HEK293 (cell line): Measurements from ENCODE around the gene KCNJ11.
A peak's percentile ranks its signal among the peaks of the same experiment; 100 is the strongest.

Experiments
- ZBTB8A ChIP-seq: fragments of 450-650 bp; formaldehyde crosslinking; IDR thresholded peaks from 2 replicates; pipeline ENCODE4 v1.5.1; 2016; ENCODE audit warnings: missing biosample characterization, missing genetic modification characterization
- ZNF664 ChIP-seq: fragments of 450-650 bp; formaldehyde crosslinking; IDR thresholded peaks from 2 replicates; pipeline ENCODE4 v1.5.1; 2016; ENCODE audit warnings: missing biosample characterization, missing genetic modification characterization
- TF ChIP-seq, protein P1 (sequence below): fragments of 450-650 bp; formaldehyde crosslinking; IDR thresholded peaks from 2 replicates; pipeline ENCODE4 v1.5.1; 2016; ENCODE audit warnings: missing biosample characterization, missing genetic modification characterization

DNA sequence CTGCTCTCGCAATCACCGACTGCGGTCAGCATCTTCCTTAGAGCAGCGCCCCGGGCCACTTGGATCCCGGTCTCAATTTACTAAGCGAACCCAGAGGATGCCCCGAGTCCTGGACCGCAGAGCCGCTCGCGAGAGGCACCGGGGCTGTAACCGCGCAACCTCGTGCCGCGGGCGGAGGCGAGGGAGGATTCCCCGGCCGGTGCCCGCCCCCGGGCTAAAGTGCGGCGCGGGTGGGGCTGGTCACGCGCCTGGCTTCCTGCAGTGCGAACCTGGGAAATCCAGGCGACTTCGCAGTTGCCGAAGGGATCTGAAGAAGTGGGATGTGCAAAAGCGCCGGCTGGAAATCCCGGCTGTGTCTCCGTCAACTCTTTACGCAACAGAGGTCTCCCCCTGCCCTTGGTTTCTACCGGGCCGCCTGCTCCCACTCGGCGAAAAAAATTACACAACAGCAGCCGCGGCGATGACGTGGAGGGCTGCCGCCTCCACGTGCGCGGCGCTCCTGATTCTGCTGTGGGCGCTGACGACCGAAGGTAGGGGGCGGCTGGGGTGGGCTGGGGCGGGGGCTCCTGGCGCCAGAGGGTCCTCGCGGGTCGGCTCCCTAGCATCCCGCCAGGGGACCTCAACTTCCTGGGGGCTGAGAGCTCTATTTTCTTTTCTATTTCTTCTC lies 36.8 kb downstream of the KCNJ11 start, which contains the start of gene NCR3LG1:
- TF ChIP-seq, protein P1, sequence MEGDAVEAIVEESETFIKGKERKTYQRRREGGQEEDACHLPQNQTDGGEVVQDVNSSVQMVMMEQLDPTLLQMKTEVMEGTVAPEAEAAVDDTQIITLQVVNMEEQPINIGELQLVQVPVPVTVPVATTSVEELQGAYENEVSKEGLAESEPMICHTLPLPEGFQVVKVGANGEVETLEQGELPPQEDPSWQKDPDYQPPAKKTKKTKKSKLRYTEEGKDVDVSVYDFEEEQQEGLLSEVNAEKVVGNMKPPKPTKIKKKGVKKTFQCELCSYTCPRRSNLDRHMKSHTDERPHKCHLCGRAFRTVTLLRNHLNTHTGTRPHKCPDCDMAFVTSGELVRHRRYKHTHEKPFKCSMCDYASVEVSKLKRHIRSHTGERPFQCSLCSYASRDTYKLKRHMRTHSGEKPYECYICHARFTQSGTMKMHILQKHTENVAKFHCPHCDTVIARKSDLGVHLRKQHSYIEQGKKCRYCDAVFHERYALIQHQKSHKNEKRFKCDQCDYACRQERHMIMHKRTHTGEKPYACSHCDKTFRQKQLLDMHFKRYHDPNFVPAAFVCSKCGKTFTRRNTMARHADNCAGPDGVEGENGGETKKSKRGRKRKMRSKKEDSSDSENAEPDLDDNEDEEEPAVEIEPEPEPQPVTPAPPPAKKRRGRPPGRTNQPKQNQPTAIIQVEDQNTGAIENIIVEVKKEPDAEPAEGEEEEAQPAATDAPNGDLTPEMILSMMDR (tag by site-specific recombination), result peak; percentile 25; the same call in 1 of the 2 replicates
- TF ChIP-seq ZBTB8A (tag by site-specific recombination) (peak; percentile 90), ZNF664 (tag by site-specific recombination) (no peak)
